ENCODE results near the gene AQP12A.

AQP12A gene

DNA sequence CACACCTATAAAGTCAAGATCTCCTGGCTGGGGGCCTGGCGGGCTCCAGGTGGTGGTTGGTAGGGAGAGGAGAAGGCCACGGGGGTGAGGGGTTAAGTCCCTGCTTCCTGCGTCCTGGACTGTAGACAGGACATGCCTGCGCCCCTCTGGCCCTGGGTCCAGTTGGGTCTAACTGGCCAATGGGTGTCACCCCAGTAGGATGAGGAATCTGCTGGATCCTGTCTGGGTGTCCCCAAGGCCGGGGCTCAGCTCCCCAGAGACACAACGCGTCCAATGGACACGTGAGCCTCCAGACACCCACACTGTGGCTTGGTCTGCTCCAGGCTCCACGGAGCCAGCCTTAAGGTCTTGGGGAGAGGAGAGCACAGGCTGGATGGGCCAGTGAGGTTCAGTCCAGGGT is 19.6 kb downstream of the AQP12A start:
- DNase-seq: no peak

DNA sequence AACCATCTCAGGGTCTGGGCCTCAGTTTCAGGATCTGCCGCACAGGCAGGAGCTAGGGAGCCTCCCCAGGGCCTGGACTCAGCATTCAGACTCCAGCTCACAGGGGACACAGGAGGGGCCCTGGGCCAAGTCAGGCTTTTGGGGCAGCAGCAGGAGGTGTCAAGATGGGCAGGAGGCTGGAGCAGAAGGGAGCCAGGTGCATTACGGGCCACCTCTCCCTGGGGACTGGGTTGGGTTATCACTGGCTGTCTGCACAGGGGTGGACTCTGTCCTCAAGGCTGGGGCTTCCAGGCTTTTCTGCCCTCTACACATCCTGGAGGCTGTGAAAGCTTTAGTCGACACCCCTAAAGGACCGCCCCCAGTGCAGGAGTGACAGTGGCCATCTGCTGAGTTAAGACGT is 20.0 kb downstream of the AQP12A start:
- no peak for DNase-seq

DNA sequence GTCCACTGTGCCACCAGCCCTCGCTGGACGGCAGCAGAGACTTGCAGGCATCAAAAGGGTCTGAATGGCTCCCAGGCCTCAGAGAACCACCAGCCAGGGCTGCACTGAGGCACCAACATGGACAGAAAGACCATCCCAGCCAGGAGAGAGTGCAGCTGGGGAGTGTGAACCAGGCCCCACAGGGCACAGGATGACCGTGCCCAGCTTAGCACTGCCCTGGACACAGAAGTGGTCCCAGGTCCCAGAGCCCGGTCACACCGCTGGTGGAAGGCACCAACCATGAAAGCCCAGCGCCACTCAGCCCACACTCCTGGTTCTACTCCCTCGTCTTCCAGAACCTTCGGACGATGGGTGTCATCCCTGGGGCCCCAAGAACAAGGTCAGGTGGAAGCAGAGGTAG is 20.5 kb downstream of the AQP12A start:
- no peak for DNase-seq

- no peak for DNase-seq
Observed at GRCh38 chr2:240713071-240713927, 21.6 kb downstream of the AQP12A start.

DNA sequence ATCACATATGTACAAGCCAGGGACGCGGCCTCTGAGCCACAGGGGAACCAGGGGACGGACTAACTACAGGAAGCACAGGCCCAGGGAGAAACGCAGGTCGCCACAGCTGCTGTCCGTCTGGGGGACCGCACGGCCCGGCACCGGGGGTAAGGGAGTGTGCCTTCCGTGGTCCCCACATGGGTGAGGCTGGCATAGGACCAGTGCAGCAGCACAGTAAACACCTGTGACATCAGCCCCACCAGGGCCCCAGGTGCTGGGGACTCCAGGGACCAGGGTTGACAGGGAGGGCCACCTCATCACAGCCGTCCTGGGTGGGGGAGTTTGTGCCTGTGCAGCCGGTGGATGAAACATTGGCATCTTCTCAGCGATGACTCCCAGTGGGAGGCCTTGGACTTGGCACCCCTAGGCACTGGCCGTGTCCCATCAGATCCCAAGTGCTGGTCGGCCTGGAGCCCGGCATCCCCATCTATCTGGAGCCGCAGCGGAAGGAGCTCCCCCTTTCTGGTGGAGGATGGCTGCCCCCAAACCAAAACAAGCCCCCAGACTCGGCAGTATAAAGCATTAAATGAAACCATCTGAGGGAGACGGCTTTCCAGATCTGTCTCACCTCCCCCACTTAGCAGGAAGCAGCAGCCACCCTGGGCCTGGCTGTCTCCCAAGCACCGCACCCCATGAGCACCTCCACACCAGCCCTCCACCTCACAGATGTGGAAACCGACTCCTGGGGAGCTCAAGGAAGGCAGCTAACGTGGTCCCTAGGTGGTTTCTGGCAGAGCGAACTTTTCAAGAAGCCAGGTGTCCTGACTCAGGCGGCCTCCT is 22.5 kb downstream of the AQP12A start:
- no peak for DNase-seq

GRCh38 chr2:240714747-240715725 is 23.4 kb downstream of the AQP12A start:
- DNase-seq: no peak

DNA sequence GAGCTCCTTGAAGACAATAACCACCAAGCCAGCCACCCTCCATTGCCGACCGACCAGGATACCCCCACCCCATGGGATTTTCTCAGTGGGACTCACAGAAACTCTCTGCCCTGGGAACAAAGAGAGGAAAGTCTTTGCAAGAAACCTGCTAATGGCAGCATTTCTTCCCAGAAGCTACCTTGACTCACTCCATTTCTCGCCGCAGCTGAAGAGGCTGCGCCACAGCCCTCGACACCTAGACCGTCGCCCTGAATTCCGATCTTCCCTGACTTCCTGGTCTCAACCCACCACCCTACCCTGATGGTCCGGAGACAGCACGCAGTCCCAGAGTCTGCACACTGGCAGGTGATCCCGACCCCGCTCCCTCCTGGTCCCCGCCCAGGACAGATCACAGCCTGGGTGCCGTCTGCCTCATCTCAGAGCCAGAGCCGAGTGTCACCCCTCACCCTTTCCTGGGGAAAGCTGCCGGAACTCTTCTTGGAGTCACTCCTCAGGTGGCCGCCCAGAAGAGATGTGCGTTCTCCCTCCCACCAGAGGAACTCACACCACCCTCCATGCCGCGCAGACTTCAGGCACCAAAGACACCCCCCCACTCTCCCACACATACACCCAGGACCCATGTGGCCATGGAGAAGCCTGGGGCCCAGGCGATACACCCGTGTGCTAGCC is 24.6 kb downstream of the AQP12A start:
- DNase-seq: no peak

DNA sequence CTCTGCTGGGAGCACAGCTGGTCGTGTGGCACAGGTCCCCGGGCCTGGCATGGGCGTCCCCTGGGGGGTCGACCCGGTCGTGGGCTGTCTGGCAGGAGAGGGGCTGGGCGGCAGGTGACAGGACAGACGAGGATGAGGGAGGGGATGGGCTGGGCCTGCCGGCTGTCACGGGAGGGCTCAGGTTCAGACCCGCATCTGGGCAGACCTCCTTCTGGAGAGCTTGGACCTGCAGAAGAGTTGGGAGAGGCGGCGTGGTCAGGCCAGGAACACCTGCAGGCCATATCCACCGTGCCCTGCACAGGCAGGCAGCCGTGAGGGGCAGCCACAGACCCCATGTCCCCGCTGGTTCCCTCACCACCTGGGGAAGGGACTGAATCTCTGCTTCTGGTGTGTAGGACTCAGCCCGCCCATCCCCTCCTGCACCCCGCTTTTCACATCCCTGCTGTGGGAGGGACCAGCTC is 25.5 kb downstream of the AQP12A start:
- no peak for DNase-seq

DNA sequence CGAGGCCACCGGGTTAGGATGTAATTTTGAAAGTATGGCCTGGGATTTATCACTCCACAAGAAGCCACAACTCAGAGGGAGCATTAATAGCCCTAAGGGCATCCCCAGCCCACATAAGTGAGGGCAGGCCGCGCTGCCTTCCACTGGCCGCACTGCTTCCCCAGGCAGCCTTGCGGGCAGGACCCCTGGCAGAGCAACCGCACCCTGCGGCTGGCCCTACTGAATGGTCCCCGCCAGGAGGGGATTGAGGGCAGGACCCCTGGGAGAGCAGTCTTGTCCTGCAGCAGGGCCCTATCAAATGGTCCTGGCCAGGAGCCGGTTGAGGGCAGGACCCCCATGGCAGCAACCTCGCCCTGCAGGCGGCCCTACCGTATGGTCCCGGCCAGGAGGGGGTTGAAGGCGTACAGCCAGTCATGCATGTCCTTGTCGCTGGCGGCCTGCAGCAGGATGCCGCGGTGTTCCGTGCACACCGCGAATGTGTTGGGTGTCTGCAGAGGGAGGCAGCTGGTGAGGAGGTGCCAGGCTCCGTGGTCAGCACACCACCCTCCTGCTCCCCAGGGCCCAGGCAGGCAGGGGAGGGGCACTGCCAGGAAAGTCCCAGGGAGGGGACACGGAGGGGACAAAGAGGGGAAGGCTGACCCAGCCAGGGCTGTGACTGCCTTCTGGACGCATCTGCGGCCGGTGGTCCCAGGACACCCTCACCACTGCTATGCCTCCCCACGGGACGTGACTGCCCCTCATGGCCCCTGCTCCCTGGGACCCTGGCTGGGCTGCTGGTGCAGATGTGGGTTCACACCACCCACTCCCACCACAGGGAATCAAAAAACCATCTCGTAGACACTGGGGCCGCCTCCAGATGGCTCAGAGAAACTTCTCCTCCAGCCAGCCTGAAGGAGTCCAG is 26.3 kb downstream of the AQP12A start:
- no peak for DNase-seq

- DNase-seq: no peak
Observed at GRCh38 chr2:240718896-240719490, 27.3 kb downstream of the AQP12A start.

DNA sequence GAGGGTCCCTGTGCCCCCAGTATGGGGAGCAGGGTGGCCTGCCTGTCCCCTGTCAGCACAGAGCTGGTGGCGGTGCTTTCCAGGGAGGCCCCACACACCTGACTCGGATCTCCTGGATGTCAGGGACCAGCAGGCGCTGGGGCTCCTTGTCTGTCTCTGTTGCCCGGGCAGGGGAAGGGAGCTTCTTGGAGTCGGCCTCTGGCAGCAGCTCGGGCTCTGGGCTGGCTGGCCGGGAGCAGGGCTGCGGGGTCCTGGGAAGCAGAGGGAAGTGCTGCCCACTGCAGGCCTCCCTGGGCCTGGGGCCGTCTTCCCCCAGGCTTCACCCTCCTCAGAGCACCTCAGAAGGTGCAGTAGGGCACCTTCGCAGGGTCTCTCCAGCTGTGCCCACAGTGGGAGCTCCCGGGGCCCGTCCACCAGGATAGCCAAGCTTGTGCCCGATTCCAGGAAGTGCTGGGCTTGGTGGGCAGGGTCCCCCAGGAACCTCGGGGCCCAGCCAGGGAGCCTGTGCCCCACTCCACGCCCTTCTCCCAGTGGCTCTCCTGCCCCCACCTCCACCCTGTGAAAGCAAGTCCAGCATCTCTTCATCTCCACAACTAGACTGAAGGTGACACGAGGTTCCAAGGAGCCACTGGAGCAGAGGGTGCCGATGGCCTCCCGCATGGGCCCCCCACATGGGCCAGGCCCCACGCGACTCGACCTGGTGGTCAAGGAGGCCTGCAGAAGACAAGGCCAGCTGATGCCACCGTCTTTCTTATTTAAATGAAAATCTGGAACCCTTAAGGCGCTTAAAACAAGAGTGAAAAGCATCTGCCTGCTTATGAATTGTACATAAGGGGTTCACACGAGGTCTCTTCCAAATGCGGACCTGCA is 28.2 kb downstream of the AQP12A start:
- no peak for DNase-seq

DNA sequence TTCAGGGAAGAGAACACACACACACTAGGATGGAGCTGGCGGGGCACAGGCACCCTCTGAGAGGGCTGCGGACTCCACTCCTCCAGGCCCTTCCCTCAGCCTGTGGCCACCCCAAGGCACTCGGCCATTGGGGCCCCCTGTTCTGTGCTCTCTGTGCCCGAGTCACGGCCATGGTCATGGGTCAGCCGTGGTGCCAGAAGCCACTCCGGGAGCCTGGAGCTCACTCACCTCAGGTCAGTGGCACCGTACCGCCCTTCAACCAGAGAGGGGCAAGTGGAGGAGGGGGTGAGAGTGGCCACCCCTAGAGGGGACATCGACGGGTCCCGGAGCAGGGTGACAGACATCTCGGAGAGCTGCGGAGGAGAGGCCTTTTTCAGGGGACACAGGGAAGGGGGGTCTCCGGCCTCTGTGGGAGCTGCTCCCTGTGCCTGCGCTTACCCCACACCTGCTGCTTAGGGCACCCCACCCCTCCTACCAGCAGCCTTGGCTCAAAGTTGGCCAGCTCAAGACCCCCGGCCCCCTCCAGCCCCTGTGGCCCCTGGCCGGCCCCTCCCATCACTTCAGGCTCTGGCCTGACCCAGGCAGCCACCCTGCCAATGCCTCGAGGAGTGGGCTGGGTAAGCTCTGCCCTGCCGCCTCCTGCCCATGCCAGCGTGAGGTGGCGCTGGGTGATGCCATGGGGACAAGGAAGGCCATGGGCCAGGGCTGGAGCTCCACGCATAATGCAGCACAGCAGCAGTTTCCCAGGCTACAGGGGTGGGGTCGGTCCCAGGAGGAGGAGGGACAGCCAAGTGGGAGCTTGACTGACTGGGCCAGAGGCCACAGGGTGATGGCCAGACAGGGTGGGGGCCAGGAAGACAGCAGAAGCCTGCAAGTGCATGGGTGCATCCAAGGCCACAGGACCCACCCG is 29.3 kb downstream of the AQP12A start:
- DNase-seq: no peak

- DNase-seq: no peak
Observed at GRCh38 chr2:240721596-240722180, 30.0 kb downstream of the AQP12A start.

GRCh38 chr2:240722376-240722775 is 30.7 kb downstream of the AQP12A start:
- DNase-seq: no peak

DNA sequence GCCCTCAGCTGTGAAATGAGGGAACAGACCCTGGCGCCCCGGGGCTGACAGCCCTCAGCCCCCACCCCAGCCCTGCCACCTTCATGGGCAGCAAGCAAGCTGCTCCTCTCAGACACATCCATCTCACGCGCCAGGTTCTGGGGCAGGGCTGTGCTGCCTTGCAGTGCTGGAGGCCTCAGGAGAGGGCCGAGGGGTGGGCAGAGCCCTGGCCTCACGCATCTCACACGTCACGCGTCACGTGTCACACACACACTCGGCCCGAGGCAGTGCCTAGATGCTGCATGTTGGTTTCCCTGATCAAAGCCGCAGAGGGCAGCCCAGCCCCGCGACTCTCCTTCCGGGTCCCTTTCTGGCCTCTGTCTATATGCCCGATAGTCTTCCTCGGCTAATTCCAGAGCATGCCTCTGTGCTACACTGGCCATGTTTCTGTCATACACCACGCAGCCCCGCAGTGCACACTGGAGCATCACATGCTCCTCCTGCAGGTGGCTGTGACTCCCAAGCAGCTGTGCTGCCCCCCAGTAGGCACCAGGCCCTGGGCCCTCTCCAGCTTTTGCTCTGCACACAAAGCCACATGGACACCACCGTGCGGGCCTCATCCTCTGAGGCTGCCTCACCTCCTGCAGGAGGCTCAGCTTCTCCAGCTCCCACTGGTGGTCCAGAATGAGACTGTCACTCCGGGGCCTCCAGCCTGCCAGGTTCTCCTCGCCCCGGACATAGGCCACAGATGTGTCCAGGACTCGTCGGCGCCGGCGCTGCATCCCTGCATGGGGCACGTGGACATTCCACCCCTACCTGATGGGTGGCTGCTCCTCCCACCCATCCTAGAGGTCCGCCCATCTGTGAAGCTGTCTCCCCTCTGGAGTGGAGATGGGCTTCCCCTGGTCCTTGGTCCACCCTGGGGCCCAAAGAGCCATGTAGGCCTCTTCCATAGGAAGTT is 31.4 kb downstream of the AQP12A start:
- DNase-seq: no peak

DNA sequence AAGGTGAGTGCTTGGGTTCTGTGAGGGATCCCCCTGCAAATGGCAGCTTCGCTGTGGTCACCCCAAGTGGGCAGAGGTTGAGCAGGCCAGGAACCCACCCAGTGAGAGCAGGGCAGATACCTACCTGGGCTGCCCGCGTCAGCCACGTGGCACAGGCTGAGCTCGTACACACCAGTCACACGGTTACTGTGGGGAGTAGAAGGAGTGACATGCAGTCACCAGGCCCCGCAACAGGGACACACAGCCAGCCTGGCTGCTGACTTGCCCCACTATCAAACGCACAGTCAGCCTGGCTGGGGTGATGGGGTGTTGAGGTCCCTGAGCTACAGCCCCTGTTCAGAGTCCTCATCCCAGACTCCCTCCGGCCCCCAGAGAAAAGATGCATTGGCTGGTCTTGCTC is 32.2 kb downstream of the AQP12A start:
- no peak for DNase-seq

- no peak for DNase-seq
Observed at GRCh38 chr2:240724431-240724830, 32.8 kb downstream of the AQP12A start.

Data from GOT3 (cell line).